ENCODE results near the gene LCT. TPM values are rescaled to one million over a fixed set of nuclear protein-coding genes. Genes with fewer than 3 reads are reported as not detected.

LCT gene
- total RNA-seq, 1 experiment from 2014 or later = not detected

DNA sequence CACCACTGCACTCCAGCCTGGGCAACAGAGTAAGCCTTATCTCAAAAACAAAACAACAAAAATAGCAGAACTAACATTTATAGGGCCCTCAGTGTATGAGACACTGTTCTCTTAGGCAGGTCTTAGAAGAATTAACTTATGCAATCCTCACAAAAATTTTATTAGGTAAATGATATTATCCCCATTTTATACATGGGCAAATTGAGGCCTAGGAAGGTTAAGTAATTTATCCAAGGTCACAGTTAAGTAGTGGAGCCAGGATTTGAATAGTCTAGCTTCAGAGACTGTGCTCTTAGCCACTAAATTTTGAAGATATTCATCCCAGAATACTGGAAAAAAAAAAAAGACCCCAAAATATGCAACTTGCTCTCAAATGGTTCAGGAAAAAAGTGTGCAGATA, 16.4 kb upstream of the LCT start:
- Histone ChIP-seq H2AFZ (no peak overlapping the region), H3K27me3 (ENCODE audit: insufficient read depth, low read depth) (no peaks in the 10 kb centered on the region), H3K4me1 (replicated peaks; ENCODE audit: insufficient read depth) (no peaks in the 10 kb centered on the region), H3K79me2 (ENCODE audit: low read depth) (no peaks in the 10 kb centered on the region), H4K20me1 (ENCODE audit: insufficient read depth) (no peaks in the 10 kb centered on the region), H3K4me3 (no peak overlapping the region), H3K9me2 (ENCODE audit: insufficient read depth) (no peaks in the 10 kb centered on the region), H3K9me3 (ENCODE audit: insufficient read depth, low read depth) (no peaks in the 10 kb centered on the region), H3F3A (ENCODE audit: insufficient read depth, low read depth) (no peaks in the 10 kb centered on the region; the same call in 1 of the 2 replicates), H3K27ac (no peak overlapping the region), H3K36me3 (ENCODE audit: low read depth) (0 out of 2 replicates have a peak, but pooled peaks cover 16% of the 10 kb centered on the region), H3K4me2 (no peak overlapping the region)
- POLR2A ChIA-PET (ENCODE audit: unreplicated experiment) = no interaction called here
- TF ChIP-seq, protein P1, sequence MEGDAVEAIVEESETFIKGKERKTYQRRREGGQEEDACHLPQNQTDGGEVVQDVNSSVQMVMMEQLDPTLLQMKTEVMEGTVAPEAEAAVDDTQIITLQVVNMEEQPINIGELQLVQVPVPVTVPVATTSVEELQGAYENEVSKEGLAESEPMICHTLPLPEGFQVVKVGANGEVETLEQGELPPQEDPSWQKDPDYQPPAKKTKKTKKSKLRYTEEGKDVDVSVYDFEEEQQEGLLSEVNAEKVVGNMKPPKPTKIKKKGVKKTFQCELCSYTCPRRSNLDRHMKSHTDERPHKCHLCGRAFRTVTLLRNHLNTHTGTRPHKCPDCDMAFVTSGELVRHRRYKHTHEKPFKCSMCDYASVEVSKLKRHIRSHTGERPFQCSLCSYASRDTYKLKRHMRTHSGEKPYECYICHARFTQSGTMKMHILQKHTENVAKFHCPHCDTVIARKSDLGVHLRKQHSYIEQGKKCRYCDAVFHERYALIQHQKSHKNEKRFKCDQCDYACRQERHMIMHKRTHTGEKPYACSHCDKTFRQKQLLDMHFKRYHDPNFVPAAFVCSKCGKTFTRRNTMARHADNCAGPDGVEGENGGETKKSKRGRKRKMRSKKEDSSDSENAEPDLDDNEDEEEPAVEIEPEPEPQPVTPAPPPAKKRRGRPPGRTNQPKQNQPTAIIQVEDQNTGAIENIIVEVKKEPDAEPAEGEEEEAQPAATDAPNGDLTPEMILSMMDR (conservative IDR thresholded peaks at IDR 0.05) = no peak
- no peak for TF ChIP-seq EZH2 (IDR thresholded peaks at IDR 0.05; ENCODE audit: low read depth)
- BruUV-seq (replicated peaks) = no TSS peak
- DNase-seq = no peak
- CTCF ChIA-PET = no interaction called here
- intact Hi-C loops (cut with micrococcal nuclease; ENCODE audit: unreplicated experiment) = no loop called here

DNA sequence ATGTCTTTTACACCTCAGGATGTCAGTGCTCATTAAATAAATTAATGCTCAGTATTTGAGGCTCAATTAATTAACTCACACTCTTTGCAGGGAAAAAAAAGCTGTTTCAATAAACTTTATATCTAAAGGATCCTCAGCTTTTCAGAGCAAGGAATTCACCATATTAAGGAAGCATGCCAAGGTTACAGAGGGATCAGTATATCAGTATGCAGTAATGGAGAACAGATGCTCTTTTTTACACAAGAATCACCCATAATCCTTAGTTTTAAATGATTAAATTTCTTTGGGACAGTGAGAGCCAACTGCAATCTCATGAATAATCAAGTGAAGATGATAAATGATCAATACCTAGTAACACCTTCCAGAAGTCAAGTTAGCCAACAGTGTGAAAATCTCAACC, 14.9 kb upstream of the LCT start:
- no TSS peak for BruUV-seq (replicated peaks)

DNA sequence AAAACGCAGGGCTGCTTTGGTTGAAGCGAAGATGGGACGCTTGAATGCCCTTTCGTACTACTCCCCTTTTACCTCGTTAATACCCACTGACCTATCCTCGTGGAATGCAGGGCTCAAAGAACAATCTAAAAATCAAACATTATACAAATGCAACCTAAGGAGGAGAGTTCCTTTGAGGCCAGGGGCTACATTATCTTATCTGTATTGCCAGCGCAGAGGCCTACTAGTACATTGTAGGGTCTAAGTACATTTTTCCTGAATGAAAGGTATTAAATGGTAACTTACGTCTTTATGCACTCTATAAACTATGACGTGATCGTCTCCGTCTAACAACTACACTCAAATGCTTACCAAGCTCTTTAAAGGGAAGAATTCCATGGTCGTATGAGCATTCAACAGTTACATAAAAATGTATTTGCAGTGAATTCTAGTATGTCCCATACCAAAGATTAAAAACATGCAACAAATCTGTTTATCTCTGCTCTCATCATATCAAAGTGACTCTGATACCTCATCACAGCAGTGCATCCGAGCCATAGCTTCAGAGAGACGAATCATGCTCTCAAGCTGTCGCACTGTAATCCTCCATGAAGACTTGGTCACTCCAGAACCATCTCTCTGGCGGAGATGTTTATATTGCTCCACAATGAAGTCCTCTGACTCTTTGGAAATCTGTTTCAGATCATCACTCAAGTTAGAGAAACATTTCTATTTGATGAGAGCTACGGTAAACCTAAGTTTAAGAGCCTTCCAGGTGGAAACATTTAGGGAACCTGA, 14.1 kb upstream of the LCT start:
- CTCF ChIA-PET = no interaction called here
- no TSS peak for BruUV-seq (replicated peaks)
- no peak for DNase-seq
- Histone ChIP-seq H3K9me3 (ENCODE audit: insufficient read depth, low read depth) (no peaks in the 10 kb centered on the region), H3K4me3 (no peak overlapping the region), H3K4me1 (replicated peaks; ENCODE audit: insufficient read depth) (no peaks in the 10 kb centered on the region), H4K20me1 (ENCODE audit: insufficient read depth) (no peaks in the 10 kb centered on the region), H2AFZ (no peak overlapping the region), H3K4me2 (no peak overlapping the region), H3F3A (ENCODE audit: insufficient read depth, low read depth) (peaks cover under 1% of the 10 kb centered on the region), H3K27me3 (ENCODE audit: insufficient read depth, low read depth) (no peaks in the 10 kb centered on the region), H3K36me3 (ENCODE audit: low read depth) (0 out of 2 replicates have a peak, but pooled peaks cover 16% of the 10 kb centered on the region), H3K27ac (no peak overlapping the region), H3K79me2 (ENCODE audit: low read depth) (no peaks in the 10 kb centered on the region), H3K9me2 (ENCODE audit: insufficient read depth) (no peaks in the 10 kb centered on the region)
- TF ChIP-seq, protein P1 (conservative IDR thresholded peaks at IDR 0.05) = no peak
- no peak for TF ChIP-seq EZH2 (IDR thresholded peaks at IDR 0.05; ENCODE audit: low read depth)
- POLR2A ChIA-PET (ENCODE audit: unreplicated experiment) = no interaction called here
- intact Hi-C loops (cut with micrococcal nuclease; ENCODE audit: unreplicated experiment) = no loop called here

More for the DNA sequence above, 14.9 kb upstream of the LCT start:
- Histone ChIP-seq H3K4me2 (no peak overlapping the region), H3F3A (ENCODE audit: insufficient read depth, low read depth) (no peaks in the 10 kb centered on the region; the same call in 1 of the 2 replicates), H3K9me3 (ENCODE audit: insufficient read depth, low read depth) (no peaks in the 10 kb centered on the region), H3K4me3 (no peak overlapping the region), H2AFZ (no peak overlapping the region), H3K36me3 (ENCODE audit: low read depth) (0 out of 2 replicates have a peak, but pooled peaks cover 16% of the 10 kb centered on the region), H4K20me1 (ENCODE audit: insufficient read depth) (no peaks in the 10 kb centered on the region), H3K27ac (no peak overlapping the region), H3K79me2 (ENCODE audit: low read depth) (no peaks in the 10 kb centered on the region), H3K9me2 (ENCODE audit: insufficient read depth) (no peaks in the 10 kb centered on the region), H3K4me1 (replicated peaks; ENCODE audit: insufficient read depth) (no peaks in the 10 kb centered on the region), H3K27me3 (ENCODE audit: insufficient read depth, low read depth) (no peaks in the 10 kb centered on the region)
- intact Hi-C loops (cut with micrococcal nuclease; ENCODE audit: unreplicated experiment) = no loop called here
- no peak for DNase-seq
- ChIA-PET CTCF (no interaction called here), POLR2A (ENCODE audit: unreplicated experiment) (no interaction called here)
- TF ChIP-seq, protein P1 (conservative IDR thresholded peaks at IDR 0.05) = no peak
- no peak for TF ChIP-seq EZH2 (IDR thresholded peaks at IDR 0.05; ENCODE audit: low read depth)

Data from PC-9 (cell line).